HL-60/S4 treated with retinoic acid at 250 ng/mL for 4 days and 3 days (cell line): ENCODE measurements around the gene CCDC184.
"Not testable (repeated sequence)": the region's sequence is repeated elsewhere in the genome, so short reads cannot be mapped to it uniquely, and the experiment has no call there.

Source experiments
- in situ Hi-C: fragments of 300-500 bp; cut with MboI; formaldehyde crosslinking; loops from 2 replicates; pipeline ENCODE4 v1.7.0; 2022; ENCODE audit warnings: low sequenced_read_pairs

CCDC184 gene

DNA sequence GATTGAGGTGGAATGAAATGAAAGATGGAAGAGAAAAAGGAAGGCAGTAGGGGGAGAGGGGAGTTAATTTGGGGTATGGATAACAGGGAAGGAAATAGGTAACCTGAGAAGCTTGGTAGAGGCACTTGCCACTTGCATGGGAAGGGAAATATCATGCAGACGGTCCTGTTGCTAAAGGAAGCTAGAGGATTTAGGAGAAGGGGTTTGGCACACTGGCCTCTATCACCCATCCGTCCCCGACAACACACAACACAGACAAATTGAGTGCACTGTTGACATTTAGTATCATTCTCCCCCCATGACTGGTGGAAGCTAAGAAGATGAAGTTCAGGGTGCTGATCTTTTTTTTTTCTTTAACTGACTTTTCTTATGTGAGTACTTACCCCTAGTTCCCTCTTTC is 17.6 kb downstream of the CCDC184 start:
- in situ Hi-C loops, result no loop called here

GRCh38 chr12:48201516-48201915 is 18.1 kb downstream of the CCDC184 start:
- in situ Hi-C loops, result no loop called here

DNA sequence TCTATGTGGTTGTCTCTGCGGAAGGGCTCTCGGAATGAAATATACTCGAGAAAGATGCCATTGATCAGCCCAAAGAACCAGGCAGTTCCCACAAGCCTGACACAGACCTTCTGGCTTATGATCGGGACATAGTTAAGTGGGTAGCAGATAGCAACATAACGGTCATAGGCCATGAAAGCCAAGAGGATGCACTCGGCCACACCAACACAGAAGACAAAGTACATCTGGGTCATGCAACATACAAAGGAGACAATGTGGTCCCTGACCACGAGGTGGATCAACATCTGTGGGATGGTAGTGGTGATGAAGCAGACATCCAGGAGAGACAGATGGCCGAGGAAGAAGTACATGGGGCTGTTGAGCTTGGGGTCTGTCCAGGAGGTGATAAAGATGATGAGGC is 19.3 kb downstream of the CCDC184 start:
- in situ Hi-C loops, result no loop called here

DNA sequence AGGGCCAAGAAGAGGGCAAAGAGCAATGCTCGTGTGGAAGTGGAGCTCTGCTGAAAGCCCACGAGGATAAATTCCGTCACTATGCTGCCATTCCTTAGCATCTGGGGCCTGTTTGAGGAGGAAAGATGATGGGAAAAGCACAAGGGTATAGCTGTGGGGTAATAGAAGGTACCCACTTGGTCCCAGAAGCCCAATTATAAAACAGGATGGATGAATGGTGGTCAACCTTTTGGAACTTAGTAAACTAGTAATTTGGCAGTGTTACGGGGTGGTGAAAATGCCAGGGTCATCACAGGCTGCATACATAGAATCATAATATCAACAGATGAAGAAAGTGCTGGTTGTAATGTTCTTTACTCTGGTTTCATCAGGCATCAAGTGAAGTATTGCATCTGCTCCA is 19.7 kb downstream of the CCDC184 start, which contains the start of gene OR10AD1:
Gene OR10AD1 (minus strand): TSS at position 101 of the 400 bp plus-strand sequence. CDS start 0 bp downstream, at position 101.
- in situ Hi-C loops, result no loop called here

DNA sequence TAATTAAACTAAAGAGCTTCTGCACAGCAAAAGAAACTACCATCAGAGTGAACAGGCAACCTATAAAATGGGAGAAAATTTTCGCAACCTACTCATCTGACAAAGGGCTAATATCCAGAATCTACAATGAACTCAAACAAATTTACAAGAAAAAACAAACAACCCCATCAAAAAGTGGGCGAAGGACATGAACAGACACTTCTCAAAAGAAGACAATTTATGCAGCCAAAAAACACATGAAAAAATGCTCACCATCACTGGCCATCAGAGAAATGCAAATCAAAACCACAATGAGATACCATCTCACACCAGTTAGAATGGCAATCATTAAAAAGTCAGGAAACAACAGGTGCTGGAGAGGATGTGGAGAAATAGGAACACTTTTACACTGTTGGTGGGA is 26.1 kb downstream of the CCDC184 start:
- in situ Hi-C loops, result not testable (repeated sequence)

GRCh38 chr12:48216785-48217184 is 33.3 kb downstream of the CCDC184 start:
- in situ Hi-C loops, result no loop called here

- in situ Hi-C loops, result no loop called here
Measured at GRCh38 chr12:48219631-48220030, 36.2 kb downstream of the CCDC184 start.

- in situ Hi-C loops, result no loop called here
Measured at GRCh38 chr12:48220701-48221100, 37.3 kb downstream of the CCDC184 start.

GRCh38 chr12:48221645-48222044 is 38.2 kb downstream of the CCDC184 start:
- in situ Hi-C loops, result no loop called here

- in situ Hi-C loops, result not testable (repeated sequence)
Measured at GRCh38 chr12:48224533-48224932, 41.1 kb downstream of the CCDC184 start.

GRCh38 chr12:48231169-48231958 is 47.9 kb downstream of the CCDC184 start:
- in situ Hi-C loops, result not testable (repeated sequence)
